ENCODE data around the gene CNOT11. TPM values are rescaled to one million over a fixed set of nuclear protein-coding genes. Genes with fewer than 3 reads are reported as not detected.

CNOT11 gene
- total and polyA plus RNA-seq, 2 of the 8 experiments (the other 6 are each of a cell fraction or from before 2014, with no cell fraction given): 41.5 to 54.6 TPM

GRCh38 chr2:101294861-101295260, 42.2 kb downstream of the CNOT11 start:
- Histone ChIP-seq H2BK120ac (replicated peaks; ENCODE audit: low read depth, low read length) (no peak overlapping the region), H3K79me1 (ENCODE audit: low read depth, low read length) (peaks cover 6% of the 10 kb centered on the region), H2BK20ac (ENCODE audit: low read length) (no peak overlapping the region), H4K8ac (ENCODE audit: extremely low read depth, insufficient read depth, low read length) (no peak overlapping the region), H3K4me3 (ENCODE audit: extremely low read depth in 1 of 4, insufficient read depth in 2 of 4, low read depth in 3 of 4, low read length in 4 of 4) (no peak overlapping the region), H3K4me2 (ENCODE audit: insufficient read depth in 1 of 2, low read depth in 2 of 2, low read length in 2 of 2) (no peak overlapping the region), H3K4me1 (replicated peaks in 1 of 4; ENCODE audit: control insufficient read depth in 3 of 4, insufficient read depth in 4 of 4, low read length in 3 of 4) (no peaks in the 10 kb centered on the region), H4K20me1 (replicated peaks in 1 of 2; ENCODE audit: control insufficient read depth in 1 of 2, insufficient read depth in 2 of 2, low read length in 2 of 2) (peaks cover 0 to 10% of the 10 kb centered on the region in 2 experiments), H3K4ac (replicated peaks; ENCODE audit: insufficient read length, low read depth, low read length) (no peak overlapping the region), H3K79me2 (ENCODE audit: control insufficient read depth in 1 of 2, insufficient read depth in 2 of 2, low read length in 2 of 2) (peaks cover 0 to 36% of the 10 kb centered on the region in 2 experiments; a peak in 3 of 4 replicates), H3K27ac (ENCODE audit: low read depth, low read length) (no peak overlapping the region), H3K9me3 (ENCODE audit: insufficient read depth in 2 of 2, low read depth in 1 of 2, low read length in 1 of 2) (no peaks in the 10 kb centered on the region), H2BK12ac (ENCODE audit: low read depth, low read length) (no peak overlapping the region), H3K23ac (ENCODE audit: insufficient read length) (no peak overlapping the region), H2AK5ac (ENCODE audit: low read depth, low read length) (no peak overlapping the region), H2BK5ac (ENCODE audit: low read depth, low read length) (no peak overlapping the region), H3K56ac (replicated peaks; ENCODE audit: insufficient read length, low read depth, low read length) (no peak overlapping the region), H3K9ac (replicated peaks in 1 of 4; ENCODE audit: extremely low read depth in 1 of 4, low read depth in 3 of 4, low read length in 3 of 4) (no peak overlapping the region), H2BK15ac (ENCODE audit: low read length) (no peak overlapping the region), H3K14ac (ENCODE audit: insufficient read length) (no peak overlapping the region), H2AFZ (ENCODE audit: low read length) (no peak overlapping the region), H3K23me2 (ENCODE audit: low read depth, low read length) (no peaks in the 10 kb centered on the region), H4K91ac (replicated peaks; ENCODE audit: insufficient read length, low read length) (no peak overlapping the region), H3K27me3 (replicated peaks in 1 of 4; ENCODE audit: control insufficient read depth in 3 of 4, extremely low read depth in 1 of 4, insufficient read depth in 3 of 4, low read length in 3 of 4) (no peaks in the 10 kb centered on the region), H4K5ac (ENCODE audit: insufficient read length, low read depth, low read length) (no peak overlapping the region), H3K18ac (ENCODE audit: extremely low read depth, low read length) (no peak overlapping the region), H3K36me3 (ENCODE audit: control insufficient read depth in 2 of 4, insufficient read depth in 4 of 4, low read length in 3 of 4) (peaks cover 0 to 15% (median 1%) of the 10 kb centered on the region in 4 experiments; a peak in 3 of 8 replicates)
- POLR2A ChIA-PET (ENCODE audit: partially characterized antibody): no interaction called here
- CTCF ChIA-PET (ENCODE audit: partially characterized antibody): no interaction called here
- 94% methylated on average over 6 of the region's 6 CpGs; no CpG with 5 or more reads in 1 of the 2 experiments for WGBS, 2 experiments (ENCODE audit: extremely low coverage in 1 of 2, insufficient coverage in 1 of 2, insufficient read length in 1 of 2, insufficient replicate concordance in 2 of 2, low coverage in 1 of 2, low lambda C conversion rate in 2 of 2, missing lambda C conversion rate in 1 of 2)
- FAIRE-seq (no peak), DNase-seq (ENCODE audit: low read depth in 1 of 2, low spot score in 2 of 2) (no peak)
- TF ChIP-seq KDM4A (IDR thresholded peaks at IDR 0.05; ENCODE audit: low read depth, low read length, severe bottlenecking) (no peak), HDAC6 (IDR thresholded peaks at IDR 0.05; ENCODE audit: low read depth, low read length) (no peak)
